SK-N-DZ (cell line): ENCODE results near the gene IMPA2.
"Not testable (repeated sequence)": the region's sequence is repeated elsewhere in the genome, so short reads cannot be mapped to it uniquely, and the experiment has no call there.

ENCODE experiments used
- DNase-seq: peaks from one replicate; pipeline ENCODE4 v3.0.0-alpha.2; 2015; ENCODE audit warnings: low spot score

Gene IMPA2

DNA sequence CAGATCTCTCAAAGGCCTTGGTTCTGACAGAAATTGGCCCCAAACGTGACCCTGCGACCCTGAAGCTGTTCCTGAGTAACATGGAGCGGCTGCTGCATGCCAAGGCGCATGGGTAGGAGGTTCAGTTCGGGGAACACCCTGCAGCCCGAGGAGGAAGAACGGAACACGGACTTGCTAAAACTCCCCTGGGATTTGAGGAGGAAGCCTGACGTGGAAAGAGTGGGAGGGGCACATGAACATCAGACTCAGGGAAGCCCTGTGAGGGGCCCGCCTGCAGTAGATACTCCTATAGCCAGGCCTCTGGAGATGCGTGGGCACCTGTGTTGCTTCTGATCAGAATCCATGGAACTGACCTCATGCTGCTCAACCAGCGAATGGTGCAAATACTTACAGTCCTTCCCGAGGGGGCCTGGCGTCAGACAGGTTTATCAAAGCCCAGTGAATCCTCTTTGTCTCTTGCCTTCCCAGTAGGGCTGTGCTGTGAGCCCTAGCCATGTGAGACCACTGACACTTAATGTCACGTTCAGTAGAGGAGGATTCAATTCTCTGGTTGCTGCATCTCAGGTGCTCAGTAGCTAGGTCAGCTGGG, 46.8 kb downstream of the IMPA2 start:
- no peak for DNase-seq

- DNase-seq: no peak
These were observed 47.4 kb downstream of the IMPA2 start for GRCh38 chr18:12028674-12029073.

GRCh38 chr18:12029786-12030584, 48.7 kb downstream of the IMPA2 start:
- DNase-seq: no peak

DNA sequence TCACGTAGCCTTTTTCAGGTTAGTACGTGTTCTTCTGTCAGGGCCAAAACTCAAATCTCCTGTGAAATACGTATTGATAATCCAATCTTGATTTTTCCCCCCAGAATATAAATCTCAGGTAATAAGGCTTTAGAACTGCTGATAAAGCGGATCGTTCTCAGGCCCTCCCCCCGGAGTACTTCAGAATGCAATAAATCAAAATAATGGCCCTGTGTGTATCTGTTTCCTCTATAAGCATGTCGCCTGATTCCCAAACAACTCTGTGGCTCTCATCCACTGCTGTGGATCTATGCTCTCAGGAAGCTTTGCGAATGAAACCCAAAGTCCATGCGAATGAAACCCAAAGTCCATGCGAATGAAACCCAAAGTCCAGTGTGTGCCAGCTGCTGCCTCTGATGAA, 49.4 kb downstream of the IMPA2 start:
- DNase-seq: no peak

DNA sequence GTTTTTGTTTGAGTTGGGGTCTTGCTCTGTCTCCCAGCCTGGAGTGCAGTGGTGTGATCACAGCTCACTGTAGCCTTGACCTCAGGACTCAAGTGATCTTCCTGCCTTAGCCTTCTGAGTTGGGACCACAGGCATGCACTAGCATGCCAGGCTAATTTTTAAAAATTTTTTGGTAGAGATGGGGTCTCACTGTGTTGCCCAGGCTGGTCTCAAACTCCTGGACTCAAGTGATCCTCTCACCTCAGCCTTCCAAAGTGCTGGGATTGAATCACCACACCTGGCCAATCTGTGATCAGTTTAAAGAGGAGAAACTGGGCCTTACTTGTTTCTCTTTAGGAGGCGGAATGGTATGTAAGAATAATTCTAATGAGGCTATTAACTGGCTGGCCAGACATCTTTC, 49.9 kb downstream of the IMPA2 start:
- no peak for DNase-seq

GRCh38 chr18:12031846-12032245, 50.5 kb downstream of the IMPA2 start:
- no peak for DNase-seq

- no peak for DNase-seq
These were observed 51.7 kb downstream of the IMPA2 start for GRCh38 chr18:12032786-12033642.

DNA sequence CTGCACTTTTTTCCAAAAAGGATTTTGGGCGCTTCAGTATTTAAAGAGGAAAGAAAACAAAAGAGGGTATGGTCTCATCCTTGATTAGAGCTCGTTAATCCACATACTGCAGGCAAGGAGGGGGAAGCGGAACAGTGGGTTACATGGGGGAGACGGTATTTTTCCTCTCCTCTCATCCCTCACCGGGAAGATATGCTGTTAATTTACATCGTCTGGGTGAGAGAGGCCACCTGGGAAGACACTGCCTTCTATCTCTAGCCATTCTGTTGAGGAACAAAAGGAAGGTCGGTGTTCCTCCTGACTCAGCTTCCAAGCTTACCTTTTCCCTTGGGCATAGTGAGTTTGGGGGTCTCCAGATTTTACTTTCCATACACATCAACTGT, 52.3 kb downstream of the IMPA2 start:
- no peak for DNase-seq

DNA sequence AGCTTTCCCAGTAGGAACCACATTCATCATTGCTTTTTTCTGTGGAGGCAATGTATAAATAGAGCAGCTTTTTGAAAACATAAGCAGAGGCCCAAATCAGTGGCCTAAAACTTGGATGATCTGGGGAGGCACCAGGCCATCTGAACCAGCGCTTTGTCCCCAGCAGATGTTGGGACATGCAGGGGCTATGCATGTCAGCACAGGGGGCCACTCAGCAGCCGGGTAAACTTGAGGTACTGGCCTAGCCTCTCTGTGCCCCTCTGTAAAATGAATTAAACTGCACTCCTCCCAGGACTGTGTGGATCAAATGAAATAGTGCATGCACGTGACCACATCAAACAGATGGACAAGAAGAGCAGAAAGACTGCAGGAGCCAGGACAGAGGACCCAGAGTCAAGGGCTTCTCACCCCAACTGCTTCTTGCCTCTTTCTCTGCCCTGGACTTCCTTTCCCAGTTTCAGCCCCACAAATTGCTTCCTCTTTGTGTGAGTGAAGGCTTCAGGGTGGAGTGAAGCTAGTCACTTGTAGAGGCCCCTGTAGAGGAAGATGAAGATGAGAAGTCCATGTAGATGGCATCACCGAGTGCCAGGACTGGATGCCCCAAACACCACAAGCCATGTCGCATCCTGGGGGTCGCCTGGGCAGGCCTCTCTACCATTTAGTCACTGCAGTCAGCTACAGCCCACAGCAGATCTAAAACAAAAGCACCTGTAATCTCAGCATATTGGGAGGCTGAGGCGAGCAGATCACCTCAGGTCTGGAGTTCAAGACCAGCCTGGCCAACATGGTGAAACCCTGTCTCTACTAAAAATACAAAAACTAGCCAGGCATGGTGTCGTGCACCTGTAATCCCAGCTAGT, 53.2 kb downstream of the IMPA2 start:
- DNase-seq: no peak

GRCh38 chr18:12035481-12035880, 54.2 kb downstream of the IMPA2 start:
- DNase-seq: no peak

- DNase-seq: no peak
These were observed 55.0 kb downstream of the IMPA2 start for GRCh38 chr18:12036201-12036751.

DNA sequence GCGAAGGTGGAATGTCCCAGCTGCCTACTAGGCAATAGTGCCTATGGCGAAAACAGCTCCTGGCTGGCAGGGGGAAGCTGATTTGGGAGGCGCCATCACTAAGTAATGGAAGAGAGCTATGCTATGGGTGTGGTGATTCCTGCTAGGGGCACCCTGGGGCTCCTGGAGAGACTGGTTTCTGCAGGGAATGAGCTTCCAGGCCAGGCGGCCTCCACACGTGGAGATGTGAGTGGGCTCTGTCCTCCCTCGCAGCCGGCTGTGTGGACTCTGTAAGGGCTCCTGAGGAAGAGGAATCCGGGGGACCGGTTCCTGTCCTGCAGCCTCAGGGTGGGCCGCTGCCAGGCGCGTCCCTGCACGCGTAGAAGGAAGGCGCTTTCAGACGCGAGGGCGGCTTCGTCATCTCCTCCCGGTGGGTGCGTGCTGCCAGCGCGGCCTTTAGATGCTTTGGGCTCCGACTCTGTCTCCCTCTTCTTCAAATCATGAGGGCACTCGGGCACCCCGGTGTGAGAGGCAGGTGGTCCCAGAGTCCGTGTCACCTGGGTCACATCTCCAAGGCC, 56.9 kb downstream of the IMPA2 start:
- DNase-seq: no peak

DNA sequence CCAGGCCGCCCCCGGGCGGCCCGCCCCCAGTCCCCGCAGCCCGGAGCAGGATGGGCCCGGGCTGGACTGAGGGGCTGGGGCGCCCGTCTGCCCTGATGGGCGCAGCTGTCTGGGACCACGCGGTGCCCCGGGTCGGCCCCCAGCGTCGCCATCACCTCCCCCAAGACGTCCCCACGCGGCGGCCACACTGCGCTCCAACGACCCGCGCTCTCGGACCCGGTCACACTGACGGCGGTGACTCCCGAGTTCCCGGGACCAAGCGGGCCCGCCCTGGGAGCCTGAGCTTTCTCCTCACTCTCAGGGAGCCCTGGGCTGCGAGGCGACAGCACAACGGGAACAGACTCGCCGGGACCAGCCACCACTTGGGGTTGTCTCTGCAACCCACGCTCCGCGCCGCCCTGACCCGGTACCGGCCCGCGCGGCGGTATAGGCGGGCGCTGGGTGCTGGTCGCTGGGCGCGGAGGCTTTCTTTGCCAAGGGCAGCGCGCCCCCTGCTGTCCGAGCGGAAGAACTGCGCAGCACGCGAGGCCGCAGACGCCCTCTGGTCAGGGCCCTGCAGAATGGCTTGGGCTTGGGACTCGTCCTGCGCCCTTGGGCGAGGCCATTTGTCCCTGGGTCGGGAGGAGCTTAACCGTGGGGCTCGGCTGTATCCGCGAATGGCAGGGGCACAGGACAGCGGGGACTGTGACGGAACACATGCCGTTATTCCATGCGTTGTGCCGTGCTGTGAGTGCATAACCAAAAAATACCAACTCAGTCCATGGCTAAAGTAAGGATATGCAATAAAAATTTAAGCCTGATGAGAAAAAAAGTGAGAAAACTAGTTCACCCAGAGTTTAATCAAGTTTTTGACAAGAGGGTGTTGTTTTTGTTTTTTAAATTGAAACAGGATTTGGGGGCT, 57.6 kb downstream of the IMPA2 start:
- DNase-seq: peak; percentile 75

DNA sequence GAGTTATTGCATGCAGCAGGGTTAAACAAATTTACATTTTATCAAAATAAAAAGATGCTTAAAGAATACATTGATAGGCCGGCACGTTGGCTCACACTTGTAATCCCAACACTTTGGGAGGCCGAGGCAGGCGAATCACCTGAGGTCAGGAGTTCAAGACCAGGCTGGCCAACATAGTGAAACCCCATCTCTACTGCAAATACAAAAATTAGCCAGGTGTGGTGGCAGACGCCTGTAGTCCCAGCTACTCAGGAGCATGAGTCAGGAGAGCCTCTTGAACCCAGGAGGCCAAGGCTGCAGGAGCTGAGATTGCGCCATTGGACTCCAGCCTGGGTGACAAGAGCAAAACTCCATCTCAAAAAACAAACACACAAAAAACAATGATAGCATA, 58.2 kb downstream of the IMPA2 start:
- DNase-seq: not testable (repeated sequence)

- DNase-seq: no peak
These were observed 60.3 kb downstream of the IMPA2 start for GRCh38 chr18:12041561-12041960.

GRCh38 chr18:12043811-12044210, 62.5 kb downstream of the IMPA2 start:
- peak; percentile 16 for DNase-seq

DNA sequence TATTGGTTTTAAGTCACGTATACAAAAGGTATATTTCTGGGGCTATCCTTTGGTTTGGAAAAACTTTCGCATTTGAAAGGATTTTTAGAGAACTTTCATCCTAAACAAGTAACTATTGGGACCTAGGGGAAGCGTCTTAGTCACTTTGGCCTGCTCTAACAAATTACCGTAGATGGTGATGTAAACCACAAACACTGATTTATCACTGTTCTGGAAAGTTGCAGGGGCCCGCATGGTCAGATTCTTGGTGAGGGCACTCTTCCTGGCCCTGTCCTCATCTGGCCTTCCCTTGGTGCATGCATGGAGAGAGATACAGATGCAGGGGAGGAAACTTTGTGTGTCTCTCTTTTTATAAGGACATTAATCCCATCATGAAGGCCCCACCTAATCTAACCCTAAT, 63.3 kb downstream of the IMPA2 start:
- DNase-seq: no peak

DNA sequence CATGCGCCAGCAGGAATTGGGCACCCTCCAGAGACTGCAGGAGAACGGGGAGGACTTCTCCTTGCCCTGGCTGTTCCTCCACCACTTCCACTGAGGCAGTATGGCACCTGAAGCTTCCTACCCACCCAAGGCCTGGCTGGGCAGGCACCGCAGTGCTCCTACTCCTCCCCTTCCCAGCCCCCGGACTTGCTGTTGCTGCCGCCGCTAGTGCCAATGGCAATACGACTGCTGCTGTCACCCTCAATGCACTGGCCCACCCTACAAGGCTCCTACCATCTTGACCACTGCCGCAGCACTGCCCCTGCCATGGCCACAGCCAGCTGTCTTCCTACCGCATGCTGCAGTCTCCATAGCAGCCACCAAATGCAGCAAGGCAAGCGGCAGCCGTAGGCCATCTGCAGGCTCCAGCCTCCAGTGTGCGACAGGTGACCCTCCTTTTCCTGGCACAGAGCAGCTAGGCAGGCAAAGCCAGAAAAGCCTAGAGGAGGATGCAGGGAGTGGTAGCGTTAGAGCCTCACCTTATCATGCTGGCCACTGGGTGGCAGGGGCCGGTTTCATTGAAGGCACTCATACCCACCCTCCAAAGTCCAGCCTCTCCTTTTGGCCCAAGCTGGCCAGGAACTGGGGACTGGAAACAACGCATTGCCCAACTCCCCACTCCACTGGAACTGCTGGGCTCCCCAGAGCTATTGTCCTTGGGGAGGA, 64.9 kb downstream of the IMPA2 start:
- no peak for DNase-seq

DNA sequence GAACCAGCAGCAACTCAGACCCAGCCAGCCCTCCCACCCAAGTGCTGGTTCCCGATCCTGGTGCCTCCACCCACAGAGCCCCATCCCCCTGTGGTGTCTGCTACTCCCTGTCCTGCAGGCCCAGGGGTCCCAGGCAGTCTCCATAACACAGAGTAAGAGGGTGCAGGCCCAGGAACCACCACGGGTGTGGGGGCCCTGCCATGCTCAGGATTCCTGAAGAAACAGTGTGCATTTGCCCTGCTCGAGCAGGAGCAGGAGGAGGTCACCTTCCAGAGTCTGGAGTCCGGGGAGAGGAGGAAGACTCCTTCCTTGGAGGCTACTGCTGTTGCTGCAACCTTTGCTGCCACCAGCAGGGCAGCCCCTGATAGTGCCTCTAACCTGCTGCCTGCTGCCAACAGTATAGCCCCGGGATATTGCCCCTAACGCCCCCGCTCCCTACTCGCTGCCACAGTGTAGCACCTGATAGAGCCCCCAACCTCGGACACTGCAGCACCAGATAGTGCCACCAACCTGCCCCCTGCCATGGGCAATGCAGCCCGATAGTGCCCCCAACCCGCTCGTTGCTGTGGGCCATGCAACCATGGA, 65.5 kb downstream of the IMPA2 start:
- no peak for DNase-seq
